Hepatocyte (in vitro differentiated cells): ENCODE results near the gene ESRRA. TPM values are rescaled to one million over a fixed set of nuclear protein-coding genes. Genes with fewer than 3 reads are reported as not detected.
"Not testable (repeated sequence)": the region's sequence is repeated elsewhere in the genome, so short reads cannot be mapped to it uniquely, and the experiment has no call there.

Experiments used
- DNase-seq: peaks from one replicate; pipeline ENCODE4 v3.0.0-alpha.2; 2016; ENCODE audit warnings: low spot score
- H2AFZ ChIP-seq: fragments of 200-600 bp; sonication (generic); 2 replicates; pipeline ENCODE4 v1.6.0; 2016; ENCODE audit warnings: antibody characterized with exemption, mild to moderate bottlenecking
- H3K27ac ChIP-seq: fragments of 200-600 bp; sonication (generic); 2 replicates; pipeline ENCODE4 v1.5.1; 2016; ENCODE audit warnings: mild to moderate bottlenecking
- H3K27me3 ChIP-seq: fragments of 200-600 bp; sonication (generic); 2 replicates; pipeline ENCODE4 v1.6.1; 2016
- H3K36me3 ChIP-seq: fragments of 200-600 bp; sonication (generic); replicated peaks from 2 replicates; pipeline ENCODE4 v1.5.1; 2016; ENCODE audit warnings: low read depth; ENCODE audit not compliant: insufficient read depth
- H3K4me1 ChIP-seq: fragments of 200-600 bp; sonication (generic); 2 replicates; pipeline ENCODE4 v1.5.1; 2016; ENCODE audit warnings: mild to moderate bottlenecking, moderate library complexity; ENCODE audit not compliant: insufficient read depth
- H3K4me2 ChIP-seq: fragments of 200-600 bp; sonication (generic); 2 replicates; pipeline ENCODE4 v1.6.0; 2016
- H3K4me3 ChIP-seq: fragments of 200-600 bp; sonication (generic); 2 replicates; pipeline ENCODE4 v1.5.1; 2016; ENCODE audit warnings: mild to moderate bottlenecking
- H3K79me2 ChIP-seq: fragments of 200-600 bp; sonication (generic); 2 replicates; pipeline ENCODE4 v1.6.0; 2017; ENCODE audit warnings: mild to moderate bottlenecking
- H3K9me2 ChIP-seq: fragments of 200-600 bp; sonication (generic); replicated peaks from 2 replicates; pipeline ENCODE4 v1.6.0; 2017; ENCODE audit warnings: mild to moderate bottlenecking; ENCODE audit not compliant: insufficient read depth
- H3K9me3 ChIP-seq: fragments of 200-600 bp; sonication (generic); 2 replicates; pipeline ENCODE4 v1.5.1; 2016; ENCODE audit warnings: low read depth, mild to moderate bottlenecking
- H4K20me1 ChIP-seq: fragments of 200-600 bp; sonication (generic); 2 replicates; pipeline ENCODE4 v1.6.0; 2016; ENCODE audit warnings: mild to moderate bottlenecking; ENCODE audit not compliant: insufficient read depth, poor library complexity, severe bottlenecking
- CTCF ChIP-seq: fragments of 200-600 bp; sonication (generic); IDR thresholded peaks from 2 replicates; pipeline ENCODE4 v1.5.1; 2016; ENCODE audit warnings: antibody characterized with exemption, mild to moderate bottlenecking; ENCODE audit not compliant: poor library complexity
- EZH2 ChIP-seq: fragments of 200-600 bp; sonication (generic); IDR thresholded peaks from 2 replicates; pipeline ENCODE4 v1.6.1; 2016; ENCODE audit warnings: antibody characterized with exemption, mild to moderate bottlenecking, borderline replicate concordance
- EZH2phosphoT487 ChIP-seq: fragments of 200-600 bp; sonication (generic); IDR thresholded peaks from one replicate; pipeline ENCODE4 v1.6.1; 2018; ENCODE audit warnings: antibody characterized with exemption, mild to moderate bottlenecking, low read depth, moderate library complexity; ENCODE audit not compliant: unreplicated experiment, severe bottlenecking
- WGBS: methylation state at CpG from one replicate; pipeline ENCODE4 v1.1.6; 2016; ENCODE audit warnings: low lambda C conversion rate; ENCODE audit errors: missing lambda C conversion rate; 5-methylcytosine and 5-hydroxymethylcytosine counted together
- polyA plus RNA-seq: library from polyadenylated mRNA; unstranded; fragments of >200 nt; fragmentation: Nextera tagmentation; extraction: Ambion mirVana; gene quantifications from 2 replicates; pipeline ENCODE4 v1.2.1, GENCODE V29; 2016
- total RNA-seq: library from RNA; depleted of rRNA; stranded (reverse); fragments of >200 nt; gene quantifications from 2 replicates; pipeline ENCODE4 v1.2.3, GENCODE V29; 2014

ESRRA gene
- total and polyA plus RNA-seq, 2 experiments from 2014 or later, result 57.4 to 62.0 TPM

DNA sequence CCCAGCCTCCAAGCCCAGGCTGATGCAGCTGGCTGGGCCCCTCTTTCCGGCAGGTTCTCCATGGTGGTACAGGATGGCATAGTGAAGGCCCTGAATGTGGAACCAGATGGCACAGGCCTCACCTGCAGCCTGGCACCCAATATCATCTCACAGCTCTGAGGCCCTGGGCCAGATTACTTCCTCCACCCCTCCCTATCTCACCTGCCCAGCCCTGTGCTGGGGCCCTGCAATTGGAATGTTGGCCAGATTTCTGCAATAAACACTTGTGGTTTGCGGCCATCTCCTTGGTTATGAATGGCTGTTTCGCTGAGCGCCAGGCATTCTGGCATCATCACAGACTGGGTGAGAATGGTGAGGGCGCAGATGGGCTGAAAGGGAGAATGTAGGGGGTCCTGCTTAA lies 16.2 kb downstream of the ESRRA start:
- peak; percentile 35 for DNase-seq
- Histone ChIP-seq H3K79me2 (peaks cover 17% of the 10 kb centered on the region), H3K27ac (peak overlapping the region; percentile 60), H3K9me3 (no peaks in the 10 kb centered on the region), H3K4me2 (no peak overlapping the region), H4K20me1 (no peaks in the 10 kb centered on the region), H3K27me3 (no peaks in the 10 kb centered on the region), H2AFZ (no peak overlapping the region), H3K4me1 (peaks cover 22% of the 10 kb centered on the region), H3K4me3 (no peak overlapping the region), H3K36me3 (no peaks in the 10 kb centered on the region), H3K9me2 (no peaks in the 10 kb centered on the region)
- 96% methylated on average over 5 of the region's 5 CpGs for WGBS
- TF ChIP-seq CTCF (no peak), EZH2 (no peak), EZH2phosphoT487 (no peak)

- Histone ChIP-seq H3K4me1 (peaks cover 20% of the 10 kb centered on the region), H3K27me3 (no peaks in the 10 kb centered on the region), H3K4me2 (no peak overlapping the region), H3K9me2 (no peaks in the 10 kb centered on the region), H3K27ac (no peak overlapping the region), H3K9me3 (no peaks in the 10 kb centered on the region), H3K36me3 (no peaks in the 10 kb centered on the region), H3K79me2 (peaks cover 15% of the 10 kb centered on the region), H4K20me1 (no peaks in the 10 kb centered on the region), H2AFZ (no peak overlapping the region), H3K4me3 (no peak overlapping the region)
- peak; percentile 6 for DNase-seq
- 89% methylated on average over 7 of the region's 7 CpGs for WGBS
- TF ChIP-seq EZH2phosphoT487, result no peak
- no peak for TF ChIP-seq EZH2
- TF ChIP-seq CTCF, result no peak
Observed at GRCh38 chr11:64322925-64323260, 17.6 kb downstream of the ESRRA start.

DNA sequence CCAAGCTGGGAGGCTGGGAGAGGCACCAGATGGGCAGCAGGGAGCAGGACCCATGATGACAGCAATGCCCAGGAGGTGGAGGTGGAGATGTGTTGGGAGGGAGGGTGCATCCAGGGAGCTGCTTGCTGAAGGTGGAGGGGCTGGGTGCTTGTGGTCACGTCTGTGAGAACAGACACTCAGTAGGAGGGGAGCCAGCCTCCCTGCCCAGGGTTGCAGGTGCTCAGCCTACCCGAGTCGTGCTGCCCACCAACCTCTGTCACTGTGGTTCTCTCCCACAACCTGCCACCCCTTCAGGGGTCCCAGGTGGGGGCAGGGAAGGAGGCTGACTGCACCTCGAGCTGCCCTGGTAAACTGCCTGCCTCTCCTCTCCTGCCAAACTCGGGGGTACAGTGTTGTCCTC lies 18.0 kb downstream of the ESRRA start:
- Histone ChIP-seq H3K4me3 (no peak overlapping the region), H3K9me3 (no peaks in the 10 kb centered on the region), H3K79me2 (peaks cover 14% of the 10 kb centered on the region), H3K27ac (no peak overlapping the region), H2AFZ (no peak overlapping the region), H3K4me2 (no peak overlapping the region), H3K4me1 (peaks cover 20% of the 10 kb centered on the region), H3K36me3 (no peaks in the 10 kb centered on the region), H3K27me3 (no peaks in the 10 kb centered on the region), H4K20me1 (no peaks in the 10 kb centered on the region), H3K9me2 (no peaks in the 10 kb centered on the region)
- DNase-seq, result peak; percentile 3
- WGBS, result 87% methylated on average over 5 of the region's 5 CpGs
- TF ChIP-seq EZH2phosphoT487 (no peak), CTCF (no peak), EZH2 (no peak)

DNA sequence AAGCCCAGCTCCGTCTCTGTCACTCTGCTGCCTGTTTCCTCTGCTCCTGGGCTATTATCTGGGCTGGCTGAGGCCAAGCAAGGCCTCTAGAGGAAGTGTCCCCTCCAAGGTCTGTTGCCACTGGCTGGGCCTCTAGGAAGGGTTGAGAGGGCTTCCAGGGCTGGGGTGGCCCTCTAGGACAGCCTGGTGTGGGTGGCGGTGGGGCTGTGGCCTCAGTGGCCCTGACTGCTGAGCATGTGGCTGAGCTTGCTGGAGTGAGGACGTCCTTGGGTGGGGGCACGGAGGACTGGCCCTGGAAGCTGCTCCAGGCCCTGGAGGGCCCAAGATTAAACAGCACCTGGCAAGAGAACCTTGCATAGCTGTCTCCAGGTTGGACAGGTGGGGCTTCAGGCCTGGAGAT lies 18.7 kb downstream of the ESRRA start:
- not testable (repeated sequence) for H3K27me3 ChIP-seq, H3K36me3 ChIP-seq, H3K79me2 ChIP-seq, H2AFZ ChIP-seq, H3K4me3 ChIP-seq, H3K4me2 ChIP-seq, H3K9me2 ChIP-seq, H3K9me3 ChIP-seq, H4K20me1 ChIP-seq, H3K27ac ChIP-seq
- 89% methylated on average over 4 of the region's 4 CpGs for WGBS
- peak; percentile 2 for DNase-seq
- H3K4me1 ChIP-seq, result peaks cover 18% of the 10 kb centered on the region
